ENCODE measurements around the gene GALNS.
A peak's percentile ranks its signal among the peaks of the same experiment; 100 is the strongest.

The GALNS gene

GRCh38 chr16:88815901-88816589 is 40.7 kb downstream of the GALNS start:
- ChIA-PET CTCF (interaction anchor here (0.5 to 4.3 kb wide), 7 partner anchors 15 to 400 kb away, joined by 3 to 20 read pairs (median 4); partner anchors contain the start of genes GALNS and TRAPPC2L), POLR2A (no interaction called here)
- no peak for DNase-seq (ENCODE audit: low read depth, low spot score)
- no peak overlapping the region for H3K4me3 ChIP-seq (ENCODE audit: low read depth, low read length)
- peak; percentile 75 for TF ChIP-seq CTCF (IDR thresholded peaks at IDR 0.05; ENCODE audit: insufficient read depth, low read length, missing control alignments)

- ChIA-PET POLR2A (no interaction called here), CTCF (interaction anchor here (0.9 to 4.3 kb wide), 5 partner anchors 15 to 401 kb away, joined by 3 to 20 read pairs (median 4); partner anchors contain the start of genes GALNS and TRAPPC2L)
- TF ChIP-seq CTCF (IDR thresholded peaks at IDR 0.05; ENCODE audit: insufficient read depth, low read length, missing control alignments): no peak
- DNase-seq (ENCODE audit: low read depth, low spot score): no peak
- H3K4me3 ChIP-seq (ENCODE audit: low read depth, low read length): no peak overlapping the region
These were observed 41.5 kb downstream of the GALNS start for GRCh38 chr16:88815227-88815626.

GRCh38 chr16:88814144-88814502 is 42.6 kb downstream of the GALNS start:
- no peak for DNase-seq (ENCODE audit: low read depth, low spot score)
- no peak for TF ChIP-seq CTCF (IDR thresholded peaks at IDR 0.05; ENCODE audit: insufficient read depth, low read length, missing control alignments)
- CTCF ChIA-PET: interaction anchor here (1.1 to 4.3 kb wide), 5 partner anchors 16 to 353 kb away, joined by 3 to 20 read pairs (median 7); partner anchors contain the start of genes GALNS and TRAPPC2L
- POLR2A ChIA-PET: no interaction called here
- no peak overlapping the region for H3K4me3 ChIP-seq (ENCODE audit: low read depth, low read length)

- H3K4me3 ChIP-seq (ENCODE audit: low read depth, low read length): no peak overlapping the region
- no peak for TF ChIP-seq CTCF (IDR thresholded peaks at IDR 0.05; ENCODE audit: insufficient read depth, low read length, missing control alignments)
- DNase-seq (ENCODE audit: low read depth, low spot score): no peak
- ChIA-PET CTCF (interaction anchor here (1.0 to 2.9 kb wide), 11 partner anchors 11 to 403 kb away, joined by 3 to 16 read pairs (median 5); partner anchors contain the start of gene GALNS), POLR2A (interaction anchor here (0.9 kb wide), 1 partner anchor 354 kb away, joined by 3 read pairs; no protein-coding TSS in a partner anchor)
These were observed 43.2 kb downstream of the GALNS start for GRCh38 chr16:88813269-88814143.

DNA sequence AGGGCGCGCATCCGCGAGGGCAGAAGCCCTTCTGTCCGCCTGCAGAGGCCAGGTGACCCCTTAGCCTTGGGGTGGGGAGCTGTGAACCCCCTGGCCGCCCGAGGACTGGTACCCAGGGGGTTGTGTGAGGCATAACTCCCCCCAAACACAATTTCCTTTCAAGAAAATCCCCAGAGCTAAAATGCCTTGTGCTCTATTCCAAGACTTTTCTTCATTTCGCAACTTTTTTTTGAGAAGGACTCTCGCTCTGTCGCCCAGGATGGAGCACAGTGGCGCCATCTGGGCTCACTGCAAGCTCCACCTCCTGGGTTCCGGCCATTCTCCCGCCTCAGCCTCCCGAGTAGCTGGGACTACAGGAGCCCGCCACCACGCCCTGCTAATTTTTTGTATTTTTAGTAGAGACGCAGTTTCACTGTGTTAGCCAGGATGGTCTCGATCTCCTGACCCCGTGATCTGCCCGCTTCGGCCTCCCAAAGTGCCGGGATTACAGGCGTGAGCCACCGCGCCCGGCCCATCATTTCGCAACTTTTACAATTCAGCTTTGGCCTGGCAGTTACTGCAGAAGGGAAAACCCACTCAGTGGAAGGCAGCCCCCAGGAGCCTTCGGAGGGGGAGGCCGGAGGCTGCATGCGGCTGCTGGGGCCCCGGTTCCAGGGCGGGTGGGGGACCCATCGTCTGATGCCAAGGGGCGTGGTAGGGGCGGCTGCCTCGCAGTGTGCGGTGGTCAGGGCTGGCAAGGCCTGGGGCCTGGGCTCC is 44.1 kb downstream of the GALNS start:
- POLR2A ChIA-PET: interaction anchor here (0.9 to 2.4 kb wide), 4 partner anchors 28 to 355 kb away, joined by 3 to 8 read pairs (median 6); partner anchors contain the start of genes ACSF3 and PIEZO1
- CTCF ChIA-PET: interaction anchor here (0.9 to 4.0 kb wide), 12 partner anchors 8 to 403 kb away, joined by 3 to 23 read pairs (median 5); partner anchors contain the start of gene GALNS
- peak overlapping the region; percentile 83 for H3K4me3 ChIP-seq (ENCODE audit: low read depth, low read length)
- no peak for TF ChIP-seq CTCF (IDR thresholded peaks at IDR 0.05; ENCODE audit: insufficient read depth, low read length, missing control alignments)
- no peak for DNase-seq (ENCODE audit: low read depth, low spot score)
